ENCODE measurements around the gene TCP11L2. TPM values are rescaled to one million over a fixed set of nuclear protein-coding genes. Genes with fewer than 3 reads are reported as not detected.

TCP11L2 gene
- total and polyA plus RNA-seq, 2 of the 13 experiments (the other 11 are each of a cell fraction or from before 2014, with no cell fraction given) = 4.6 to 24.1 TPM

DNA sequence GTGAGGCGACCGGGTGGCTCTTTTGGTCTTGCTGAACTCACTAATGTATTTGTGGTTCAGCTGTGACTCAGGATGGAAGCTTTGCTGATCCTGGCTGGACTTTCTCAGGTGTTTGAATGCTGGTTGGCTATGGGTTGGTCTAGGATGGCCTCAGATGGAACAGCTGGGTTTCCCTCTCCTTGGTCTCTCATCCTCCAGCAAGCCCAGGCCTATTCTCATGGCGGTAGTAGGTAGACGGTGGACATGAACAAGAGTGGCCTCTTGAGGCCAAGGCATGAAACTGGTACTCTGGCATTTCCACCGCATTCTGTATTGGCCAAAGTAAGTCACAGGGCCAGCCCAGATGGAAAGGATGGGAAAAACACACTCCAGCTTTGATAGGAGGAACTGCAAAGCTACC is 43.2 kb downstream of the TCP11L2 start:
- H3K27me3 ChIP-seq (ENCODE audit: control insufficient read depth in 1 of 2, insufficient read depth in 2 of 2, low read length in 2 of 2) = peaks cover 0 to 4% of the 10 kb centered on the region in 2 experiments; a peak in 1 of 5 replicates
- ATAC-seq = peak; percentile 93
- 43% methylated on average over 5 of the region's 5 CpGs for WGBS (ENCODE audit: low lambda C conversion rate)
- H2AFZ ChIP-seq (ENCODE audit: low read length) = no peak overlapping the region
- H4K20me1 ChIP-seq (ENCODE audit: insufficient read depth, low read length) = no peaks in the 10 kb centered on the region
- peak; percentile 77 for DNase-seq (ENCODE audit: low spot score)
- in situ Hi-C loops (cut with HindIII; ENCODE audit: extremely low pct_ligation_motif_present, low pct_unique_long_range_greater_than_20kb) (no loop called here), intact Hi-C loops (cut with micrococcal nuclease; ENCODE audit: unreplicated experiment) (loop anchor here (1.0 to 10.0 kb wide), 4 partner anchors 63 to 921 kb away; partner anchors contain the start of gene CKAP4)
- no peak overlapping the region for H3K4me2 ChIP-seq (ENCODE audit: low read depth, low read length)
- H3K36me3 ChIP-seq (replicated peaks in 1 of 2; ENCODE audit: control insufficient read depth in 1 of 2, insufficient read depth in 2 of 2, low read length in 2 of 2) = no peaks in the 10 kb centered on the region
- peaks cover 20% of the 10 kb centered on the region for H3K4me1 ChIP-seq (ENCODE audit: insufficient read depth, low read length)
- CTCF ChIA-PET (ENCODE audit: low intra/inter-chr PET ratio, low total read pairs) = interaction anchor here (0.7 to 3.6 kb wide), 4 partner anchors 63 to 122 kb away, joined by 3 to 24 read pairs (median 6); no protein-coding TSS in a partner anchor
- H3K4me3 ChIP-seq (replicated peaks in 1 of 3; ENCODE audit: insufficient read depth in 1 of 3, low read depth in 2 of 3, low read length in 3 of 3) = no peak overlapping the region
- no peak overlapping the region for H3K9ac ChIP-seq (ENCODE audit: insufficient read depth, low read depth, low read length)
- FAIRE-seq = peak; percentile 68
- POLR2A ChIA-PET = interaction anchor here (2.1 kb wide), 1 partner anchor 12 kb away, joined by 10 read pairs; the partner anchor contains the start of gene POLR3B
- H3K27ac ChIP-seq (ENCODE audit: extremely low read length, insufficient read depth, low read length) = no peak overlapping the region
- BruUV-seq (replicated peaks) = no TSS peak
- no peaks in the 10 kb centered on the region for H3K79me2 ChIP-seq (ENCODE audit: insufficient read depth, low read length)
- no peaks in the 10 kb centered on the region for H3K9me3 ChIP-seq (ENCODE audit: low read length)
- TF ChIP-seq TEAD3 (CRISPR knock-in tag; optimal IDR thresholded peaks at IDR 0.05; ENCODE audit: borderline replicate concordance) (peak; percentile 66), ZSCAN29 (CRISPR knock-in tag; conservative IDR thresholded peaks at IDR 0.05) (no peak), POGZ (CRISPR knock-in tag; IDR thresholded peaks at IDR 0.05) (no peak), PITX1 (CRISPR knock-in tag; IDR thresholded peaks at IDR 0.05) (0 out of 2 replicates have a peak, but pooled peaks have one; percentile 23), ZBTB42 (CRISPR knock-in tag; IDR thresholded peaks at IDR 0.05) (no peak), ZNF207 (IDR thresholded peaks at IDR 0.05; ENCODE audit: borderline replicate concordance) (no peak), GFI1 (CRISPR knock-in tag; IDR thresholded peaks at IDR 0.05; ENCODE audit: borderline replicate concordance) (peak; percentile 30; the same call in 1 of the 2 replicates), SSRP1 (CRISPR knock-in tag; IDR thresholded peaks at IDR 0.05) (no peak), ZNF546 (CRISPR knock-in tag; conservative IDR thresholded peaks at IDR 0.05) (no peak), ZFX (CRISPR knock-in tag; IDR thresholded peaks at IDR 0.05; ENCODE audit: low read depth) (peak; percentile 60), CBFB (CRISPR knock-in tag; IDR thresholded peaks at IDR 0.05) (no peak), STAG1 (CRISPR knock-in tag; IDR thresholded peaks at IDR 0.05) (peak; percentile 91), MAZ (IDR thresholded peaks at IDR 0.05; ENCODE audit: borderline replicate concordance, low read depth, low read length) (no peak), MAZ (CRISPR knock-in tag; IDR thresholded peaks at IDR 0.05; ENCODE audit: low read depth) (no peak), SALL1 (CRISPR knock-in tag; IDR thresholded peaks at IDR 0.05) (0 out of 2 replicates have a peak, but pooled peaks have one; percentile 22), ZNF644 (CRISPR knock-in tag; IDR thresholded peaks at IDR 0.05; ENCODE audit: low read depth) (0 out of 2 replicates have a peak, but pooled peaks have one; percentile 47)
- TF ChIP-seq, protein P1, sequence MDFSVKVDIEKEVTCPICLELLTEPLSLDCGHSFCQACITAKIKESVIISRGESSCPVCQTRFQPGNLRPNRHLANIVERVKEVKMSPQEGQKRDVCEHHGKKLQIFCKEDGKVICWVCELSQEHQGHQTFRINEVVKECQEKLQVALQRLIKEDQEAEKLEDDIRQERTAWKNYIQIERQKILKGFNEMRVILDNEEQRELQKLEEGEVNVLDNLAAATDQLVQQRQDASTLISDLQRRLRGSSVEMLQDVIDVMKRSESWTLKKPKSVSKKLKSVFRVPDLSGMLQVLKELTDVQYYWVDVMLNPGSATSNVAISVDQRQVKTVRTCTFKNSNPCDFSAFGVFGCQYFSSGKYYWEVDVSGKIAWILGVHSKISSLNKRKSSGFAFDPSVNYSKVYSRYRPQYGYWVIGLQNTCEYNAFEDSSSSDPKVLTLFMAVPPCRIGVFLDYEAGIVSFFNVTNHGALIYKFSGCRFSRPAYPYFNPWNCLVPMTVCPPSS (IDR thresholded peaks at IDR 0.05) = no peak
- TF ChIP-seq, protein P2, sequence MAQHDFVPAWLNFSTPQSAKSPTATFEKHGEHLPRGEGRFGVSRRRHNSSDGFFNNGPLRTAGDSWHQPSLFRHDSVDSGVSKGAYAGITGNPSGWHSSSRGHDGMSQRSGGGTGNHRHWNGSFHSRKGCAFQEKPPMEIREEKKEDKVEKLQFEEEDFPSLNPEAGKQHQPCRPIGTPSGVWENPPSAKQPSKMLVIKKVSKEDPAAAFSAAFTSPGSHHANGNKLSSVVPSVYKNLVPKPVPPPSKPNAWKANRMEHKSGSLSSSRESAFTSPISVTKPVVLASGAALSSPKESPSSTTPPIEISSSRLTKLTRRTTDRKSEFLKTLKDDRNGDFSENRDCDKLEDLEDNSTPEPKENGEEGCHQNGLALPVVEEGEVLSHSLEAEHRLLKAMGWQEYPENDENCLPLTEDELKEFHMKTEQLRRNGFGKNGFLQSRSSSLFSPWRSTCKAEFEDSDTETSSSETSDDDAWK (CRISPR knock-in tag; IDR thresholded peaks at IDR 0.05) = no peak
- TF ChIP-seq, protein P3, sequence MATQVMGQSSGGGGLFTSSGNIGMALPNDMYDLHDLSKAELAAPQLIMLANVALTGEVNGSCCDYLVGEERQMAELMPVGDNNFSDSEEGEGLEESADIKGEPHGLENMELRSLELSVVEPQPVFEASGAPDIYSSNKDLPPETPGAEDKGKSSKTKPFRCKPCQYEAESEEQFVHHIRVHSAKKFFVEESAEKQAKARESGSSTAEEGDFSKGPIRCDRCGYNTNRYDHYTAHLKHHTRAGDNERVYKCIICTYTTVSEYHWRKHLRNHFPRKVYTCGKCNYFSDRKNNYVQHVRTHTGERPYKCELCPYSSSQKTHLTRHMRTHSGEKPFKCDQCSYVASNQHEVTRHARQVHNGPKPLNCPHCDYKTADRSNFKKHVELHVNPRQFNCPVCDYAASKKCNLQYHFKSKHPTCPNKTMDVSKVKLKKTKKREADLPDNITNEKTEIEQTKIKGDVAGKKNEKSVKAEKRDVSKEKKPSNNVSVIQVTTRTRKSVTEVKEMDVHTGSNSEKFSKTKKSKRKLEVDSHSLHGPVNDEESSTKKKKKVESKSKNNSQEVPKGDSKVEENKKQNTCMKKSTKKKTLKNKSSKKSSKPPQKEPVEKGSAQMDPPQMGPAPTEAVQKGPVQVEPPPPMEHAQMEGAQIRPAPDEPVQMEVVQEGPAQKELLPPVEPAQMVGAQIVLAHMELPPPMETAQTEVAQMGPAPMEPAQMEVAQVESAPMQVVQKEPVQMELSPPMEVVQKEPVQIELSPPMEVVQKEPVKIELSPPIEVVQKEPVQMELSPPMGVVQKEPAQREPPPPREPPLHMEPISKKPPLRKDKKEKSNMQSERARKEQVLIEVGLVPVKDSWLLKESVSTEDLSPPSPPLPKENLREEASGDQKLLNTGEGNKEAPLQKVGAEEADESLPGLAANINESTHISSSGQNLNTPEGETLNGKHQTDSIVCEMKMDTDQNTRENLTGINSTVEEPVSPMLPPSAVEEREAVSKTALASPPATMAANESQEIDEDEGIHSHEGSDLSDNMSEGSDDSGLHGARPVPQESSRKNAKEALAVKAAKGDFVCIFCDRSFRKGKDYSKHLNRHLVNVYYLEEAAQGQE (IDR thresholded peaks at IDR 0.05; ENCODE audit: borderline replicate concordance in 1 of 2, low read depth in 1 of 2, low read length in 2 of 2) = no peak
